Activated CD8-positive, alpha-beta memory T cell treated with anti-CD3 and anti-CD28 coated beads for 1 hour (primary cell): Measurements from ENCODE around the gene CBX1.
A peak's percentile ranks its signal among the peaks of the same experiment; 100 is the strongest.

Experiments used
- DNase-seq, 2 donors: peaks; one replicate each; pipeline ENCODE4 v3.0.0-alpha.2; 2020; ENCODE audit warnings: low read depth in 1 of 2; ENCODE audit errors: extremely low read depth in 1 of 2

Gene CBX1

DNA sequence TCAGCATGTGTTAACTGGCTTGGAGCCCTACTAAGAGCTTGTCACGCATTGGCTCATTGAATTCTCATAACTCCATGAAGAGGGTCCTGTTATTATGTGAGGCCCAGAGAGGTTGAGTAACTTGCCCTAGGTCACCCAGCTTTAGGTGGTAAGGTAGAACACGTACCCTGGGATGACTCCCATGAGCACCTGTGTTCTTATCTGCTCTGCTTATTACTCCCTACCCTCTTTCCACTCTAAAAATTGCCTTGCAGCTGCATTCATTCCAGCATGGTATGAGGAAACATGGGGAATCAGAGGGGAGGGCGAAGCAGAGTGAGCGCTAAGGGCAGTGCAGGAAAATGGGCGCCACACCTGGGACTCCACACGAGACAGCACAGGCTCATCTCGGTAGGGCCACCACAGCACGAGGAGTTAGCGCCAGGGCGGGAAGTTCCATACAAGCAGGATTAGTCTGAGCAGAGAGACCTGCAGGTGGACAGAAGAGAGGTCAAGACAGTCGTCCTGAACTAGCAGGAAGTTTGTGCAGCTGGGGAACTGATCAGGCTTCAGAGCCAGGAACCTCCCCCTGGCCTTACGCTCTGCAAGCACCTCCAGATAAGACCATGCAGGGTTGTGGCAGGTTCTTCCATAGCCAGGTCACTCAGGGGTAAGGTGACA lies 73.8 kb downstream of the CBX1 start:
- no peak for DNase-seq

DNA sequence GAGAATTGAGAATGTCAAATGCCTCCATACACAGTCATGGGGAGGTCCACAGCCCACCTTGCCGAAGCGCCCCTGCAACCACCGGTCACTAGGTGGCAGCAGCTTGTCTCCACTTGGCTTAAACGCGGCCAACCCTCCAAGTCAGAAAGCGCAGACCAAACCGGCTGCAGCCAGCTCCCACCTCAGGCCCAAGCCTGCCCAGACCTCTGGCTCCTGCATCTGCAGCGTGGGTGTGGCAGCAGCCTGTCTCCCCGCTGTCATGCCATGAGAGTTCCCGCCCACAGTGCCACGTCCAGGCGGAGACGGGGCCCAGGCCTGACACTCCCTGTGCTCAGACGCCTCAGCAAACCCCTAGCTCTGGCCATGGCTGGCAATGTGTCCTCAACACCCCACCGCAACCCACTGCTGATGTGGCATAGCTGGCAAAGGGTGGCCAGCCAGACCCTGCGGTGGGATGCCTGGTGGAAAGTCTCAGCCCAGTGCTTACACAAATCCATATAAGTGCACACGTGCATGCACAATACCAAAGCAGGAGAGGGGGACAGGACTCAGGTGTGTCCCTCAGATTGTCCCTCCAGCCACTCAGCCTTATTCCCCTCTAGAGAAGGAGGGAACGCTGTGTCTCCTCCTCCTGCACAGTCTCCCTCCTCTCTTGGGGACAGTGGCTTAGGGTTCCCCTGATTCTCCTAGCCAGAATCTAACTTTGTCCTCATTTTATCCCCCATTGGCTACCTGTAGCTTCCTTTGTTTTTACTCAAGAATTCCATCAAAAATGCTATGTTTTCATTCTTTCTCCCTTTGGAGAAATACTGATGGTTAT lies 74.6 kb downstream of the CBX1 start:
- DNase-seq: peak in 1 of 2 donors; percentile 59

DNA sequence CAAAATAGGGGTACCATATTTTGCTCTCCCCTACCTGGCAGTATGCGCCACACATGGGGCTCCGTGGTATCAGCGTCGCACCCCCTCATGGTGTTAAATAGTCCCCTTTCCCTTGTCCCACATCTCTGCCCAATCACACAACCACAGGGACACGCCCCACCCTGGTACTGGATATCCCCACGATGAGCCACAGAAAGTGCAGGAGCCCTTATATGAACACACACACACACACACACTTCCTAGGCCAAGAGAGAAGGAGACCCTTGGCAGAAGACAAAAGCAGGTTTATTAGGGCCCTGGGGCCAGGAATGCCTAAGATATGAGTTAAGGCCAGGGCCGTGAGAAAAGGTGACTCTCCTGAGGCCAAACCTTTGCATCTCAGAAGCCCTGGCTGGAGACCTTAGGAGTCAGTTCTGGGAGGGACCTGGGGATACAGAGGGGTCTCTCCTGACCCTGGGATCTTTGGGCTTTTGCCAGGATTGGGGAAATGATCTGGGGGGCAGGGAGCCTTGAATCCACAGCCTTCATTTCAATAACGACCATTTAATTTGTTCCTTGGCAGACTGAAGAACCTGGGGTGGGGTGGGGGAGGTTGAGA lies 75.3 kb downstream of the CBX1 start:
- no peak for DNase-seq

DNA sequence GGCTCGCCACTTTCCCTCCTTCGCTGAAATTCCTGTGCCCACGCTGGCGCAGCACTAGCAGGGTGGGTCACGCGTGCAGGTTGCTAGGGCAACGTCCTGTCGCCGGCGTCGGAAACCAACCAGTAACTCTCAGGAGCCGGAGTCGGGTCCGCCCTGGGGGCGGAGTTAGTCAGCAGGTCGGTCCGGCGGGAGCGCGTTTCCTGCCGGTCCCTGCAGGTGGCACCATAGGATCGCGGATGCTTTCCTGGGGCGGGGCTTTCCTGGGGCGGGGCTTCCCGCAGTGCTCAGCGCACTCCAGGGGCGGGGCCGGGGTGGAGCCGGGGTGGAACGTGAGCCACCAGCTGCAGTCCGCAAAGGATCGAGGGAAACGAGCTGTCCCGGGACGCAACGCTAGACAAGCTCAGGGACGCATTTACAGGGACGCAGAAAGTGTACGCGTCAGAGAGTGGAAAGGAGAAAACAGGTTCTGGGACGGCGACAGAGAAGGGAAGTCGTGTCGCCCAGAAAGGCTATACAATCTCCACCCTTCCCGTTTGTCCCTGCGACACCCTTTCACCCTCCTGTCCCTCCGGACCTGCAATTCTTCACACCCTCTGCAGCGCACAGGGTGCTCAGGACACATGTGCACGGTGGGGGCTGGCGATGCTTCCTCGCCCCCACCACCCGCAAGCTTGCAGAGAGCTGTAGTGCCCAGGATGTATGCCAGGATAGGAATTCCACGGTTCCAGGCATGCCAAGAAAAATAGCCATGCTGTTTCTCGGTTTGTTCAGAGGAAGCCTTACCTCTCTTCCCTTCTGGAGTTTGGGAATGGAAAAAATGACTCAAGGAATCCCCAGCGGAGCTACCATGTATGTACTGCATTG lies 76.0 kb downstream of the CBX1 start:
- DNase-seq: peak; percentile 93 to 96

DNA sequence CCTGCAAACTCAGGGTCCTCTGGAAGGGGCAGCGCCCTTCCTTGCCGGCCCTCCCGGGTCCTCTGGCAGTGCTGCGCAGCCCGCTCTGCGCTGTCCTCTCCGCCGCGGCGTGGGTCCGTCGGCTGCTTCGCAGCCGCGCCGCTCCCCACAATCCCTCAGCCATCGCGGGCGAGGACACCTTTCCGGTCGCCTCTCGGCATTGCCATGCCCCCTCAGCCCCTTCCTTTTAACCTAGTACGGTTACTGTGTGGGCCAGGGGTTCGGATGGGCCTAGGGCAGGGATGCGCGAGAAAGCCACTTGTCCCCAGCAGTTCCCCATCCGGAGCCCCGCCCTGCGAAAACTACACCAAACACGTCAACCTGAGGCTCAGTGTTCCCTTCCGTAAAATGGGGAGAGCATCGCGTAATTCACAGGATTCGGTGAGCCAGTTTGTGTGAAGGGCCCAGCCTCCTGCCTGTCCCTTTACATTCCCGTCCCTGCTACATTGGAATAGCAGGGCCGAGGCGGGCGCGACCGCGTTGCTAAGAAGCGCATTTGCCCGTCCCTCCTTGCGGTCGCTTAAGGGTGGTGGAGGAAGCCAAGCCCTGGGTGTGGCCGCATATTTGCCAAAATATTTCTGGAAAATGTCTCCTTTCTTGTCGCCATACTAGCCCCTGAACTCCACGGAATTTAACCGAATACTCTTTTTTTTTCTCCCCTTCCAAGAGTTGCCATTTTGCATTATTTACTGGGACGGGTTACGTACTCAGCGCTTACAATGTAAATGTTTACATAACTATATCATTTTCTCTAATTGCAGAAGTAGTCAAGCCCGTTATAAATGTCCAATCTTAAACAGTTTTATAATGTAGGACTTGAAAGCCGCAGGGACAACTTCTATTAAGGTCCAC lies 76.9 kb downstream of the CBX1 start:
- DNase-seq: peak in 1 of 2 donors; percentile 17

DNA sequence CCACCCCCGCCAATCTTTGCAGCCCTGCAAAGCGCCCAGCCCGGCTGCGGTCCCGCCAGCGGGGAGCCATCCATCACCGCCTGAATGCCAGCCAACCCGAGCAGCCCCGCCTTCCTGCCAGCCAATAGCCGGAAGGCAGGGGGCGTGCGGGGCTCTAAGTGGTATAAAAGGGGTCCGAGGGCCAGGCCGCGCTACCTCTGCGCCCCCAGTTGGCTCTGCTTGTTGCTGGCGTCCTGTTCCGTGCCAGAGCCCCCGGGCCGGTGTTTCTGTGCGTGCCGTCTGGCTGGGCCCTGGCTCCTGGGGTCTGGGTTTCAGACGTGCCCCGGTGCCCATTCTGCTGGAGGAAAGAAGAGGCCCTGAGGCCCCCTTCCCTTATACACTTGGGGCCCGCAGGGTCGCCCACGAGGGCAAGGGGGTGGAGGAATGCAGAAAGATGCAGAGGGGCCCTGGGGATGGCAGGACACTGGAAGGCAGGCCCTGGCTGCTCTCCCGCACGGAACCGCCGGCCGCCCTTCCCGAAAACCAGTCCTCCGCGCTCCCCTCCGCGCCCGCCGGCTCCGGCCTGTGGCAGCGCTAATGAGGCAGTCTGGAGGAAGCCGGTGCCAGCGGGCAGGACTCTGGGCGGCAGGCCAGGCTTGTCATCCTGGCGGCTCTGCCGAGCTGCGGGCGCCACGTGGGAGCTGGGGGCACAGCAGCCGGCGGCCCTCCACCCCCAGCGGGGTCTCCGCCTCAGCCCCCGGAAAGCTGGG lies 77.7 kb downstream of the CBX1 start:
- DNase-seq: peak in 1 of 2 donors; percentile 27

DNA sequence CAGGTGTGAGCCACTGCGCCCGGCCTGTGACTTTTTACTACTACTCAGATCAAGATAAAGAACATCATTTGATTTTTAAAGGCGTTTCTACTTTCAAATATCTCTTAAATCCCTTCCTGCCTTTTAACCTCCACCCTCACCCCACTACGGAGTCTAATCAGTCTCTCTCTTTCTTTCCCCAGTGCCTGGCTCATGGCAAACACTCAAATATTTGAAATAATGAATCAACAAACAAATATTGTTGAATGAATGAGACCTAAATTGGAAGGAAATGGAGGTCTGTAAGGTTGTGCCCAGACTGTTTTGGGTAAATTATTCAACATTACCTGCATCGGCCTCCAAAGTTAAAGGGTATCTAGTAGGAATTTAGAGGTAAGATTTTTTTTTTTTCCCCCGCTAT lies 78.4 kb downstream of the CBX1 start:
- no peak for DNase-seq

DNA sequence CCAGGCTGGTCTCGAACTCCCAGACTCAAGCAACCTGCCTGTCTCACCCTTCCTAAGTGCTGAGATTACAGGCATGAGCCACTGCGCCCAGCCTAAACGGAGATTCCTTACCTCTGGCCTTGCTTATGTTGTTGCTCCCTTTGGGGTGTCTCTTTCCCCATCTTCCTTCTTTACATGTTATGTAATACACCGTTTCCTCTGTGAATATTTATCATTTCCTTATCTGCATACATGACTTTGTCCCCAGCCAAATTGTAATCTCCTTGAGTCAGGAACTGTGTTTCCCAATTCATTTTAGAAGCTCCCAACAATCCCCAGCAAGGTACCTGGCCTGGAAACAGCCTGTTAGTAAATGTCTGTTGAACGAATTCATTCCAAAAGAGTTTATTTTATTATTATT lies 79.3 kb downstream of the CBX1 start:
- DNase-seq: no peak
